Sigmoid colon (tissue), 4 donors: ENCODE data around the gene LMF1.

Source experiments
- POLR2AphosphoS5 ChIP-seq, 4 donors: sonication (generic); formaldehyde crosslinking; IDR thresholded peaks; one replicate each; pipeline ENCODE4 v1.6.1; 2017; ENCODE audit warnings: antibody characterized with exemption in 4 of 4
- TF ChIP-seq, protein P1 (sequence below), 4 experiments: fragments of 450-650 bp in 3 of 4; fragments of 200-600 bp in 1 of 4; IDR thresholded peaks; one replicate each; pipeline ENCODE4 v1.5.1; 2016 to 2019; ENCODE audit warnings: antibody characterized with exemption in 4 of 4, mild to moderate bottlenecking in 3 of 4, moderate library complexity in 2 of 4

DNA sequence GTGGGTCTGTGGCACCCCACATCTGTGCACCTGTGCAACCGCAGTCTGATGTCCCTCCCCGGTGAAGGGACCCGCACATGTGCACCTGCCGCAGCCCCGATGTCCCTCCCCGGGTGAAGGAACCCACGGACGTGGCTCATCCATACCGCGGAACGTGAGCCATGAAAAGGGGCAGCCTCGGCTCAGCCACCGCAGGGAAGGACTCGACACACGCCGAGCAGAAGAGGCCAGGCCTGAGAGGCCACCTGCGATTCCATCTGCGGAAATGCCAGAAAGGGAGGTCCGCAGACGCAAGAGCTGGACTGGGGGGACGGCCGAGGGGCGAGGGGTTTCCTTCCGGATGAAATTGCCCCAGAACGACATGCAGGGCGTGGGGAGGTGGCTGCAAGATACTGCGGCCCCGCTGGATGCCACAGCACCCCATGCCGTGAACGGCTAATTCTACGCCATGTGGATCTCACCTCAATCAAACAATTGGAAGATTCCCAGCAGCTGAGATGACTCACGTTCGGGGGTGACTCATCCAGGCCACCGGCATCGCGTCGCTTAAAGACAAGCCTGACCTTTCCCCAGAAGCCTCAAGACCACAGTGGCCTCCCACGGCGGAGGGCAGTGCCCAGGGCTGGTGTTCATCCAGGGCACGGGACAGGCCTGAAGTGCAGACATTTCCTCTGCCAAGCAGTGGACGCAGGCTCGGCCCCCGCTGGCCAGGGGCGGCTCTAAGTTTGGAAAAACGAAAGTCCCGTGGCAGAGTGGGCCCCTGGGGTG, 31.8 kb upstream of the LMF1 start:
- TF ChIP-seq POLR2AphosphoS5 (IDR thresholded peaks at IDR 0.05) = peak in 1 of 4 donors; percentile 38
- TF ChIP-seq, protein P1, sequence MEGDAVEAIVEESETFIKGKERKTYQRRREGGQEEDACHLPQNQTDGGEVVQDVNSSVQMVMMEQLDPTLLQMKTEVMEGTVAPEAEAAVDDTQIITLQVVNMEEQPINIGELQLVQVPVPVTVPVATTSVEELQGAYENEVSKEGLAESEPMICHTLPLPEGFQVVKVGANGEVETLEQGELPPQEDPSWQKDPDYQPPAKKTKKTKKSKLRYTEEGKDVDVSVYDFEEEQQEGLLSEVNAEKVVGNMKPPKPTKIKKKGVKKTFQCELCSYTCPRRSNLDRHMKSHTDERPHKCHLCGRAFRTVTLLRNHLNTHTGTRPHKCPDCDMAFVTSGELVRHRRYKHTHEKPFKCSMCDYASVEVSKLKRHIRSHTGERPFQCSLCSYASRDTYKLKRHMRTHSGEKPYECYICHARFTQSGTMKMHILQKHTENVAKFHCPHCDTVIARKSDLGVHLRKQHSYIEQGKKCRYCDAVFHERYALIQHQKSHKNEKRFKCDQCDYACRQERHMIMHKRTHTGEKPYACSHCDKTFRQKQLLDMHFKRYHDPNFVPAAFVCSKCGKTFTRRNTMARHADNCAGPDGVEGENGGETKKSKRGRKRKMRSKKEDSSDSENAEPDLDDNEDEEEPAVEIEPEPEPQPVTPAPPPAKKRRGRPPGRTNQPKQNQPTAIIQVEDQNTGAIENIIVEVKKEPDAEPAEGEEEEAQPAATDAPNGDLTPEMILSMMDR (IDR thresholded peaks at IDR 0.05) = no peak
